ENCODE results near the gene ZFP1. TPM values are rescaled to one million over a fixed set of nuclear protein-coding genes. Genes with fewer than 3 reads are reported as not detected.

Gene ZFP1
- polyA plus RNA-seq, 1 experiment, result 11.6 TPM

GRCh38 chr16:75219838-75220237, 71.5 kb downstream of the ZFP1 start:
- DNase-seq (ENCODE audit: low read depth, low spot score), result no peak
- CTCF ChIA-PET, result interaction anchor here (0.6 to 2.1 kb wide), 5 partner anchors 21 to 245 kb away, joined by 3 to 14 read pairs (median 3); no protein-coding TSS in a partner anchor
- POLR2A ChIA-PET, result interaction anchor here (0.7 kb wide), 1 partner anchor 544 kb away, joined by 3 read pairs; no protein-coding TSS in a partner anchor
- H3K27me3 ChIP-seq (ENCODE audit: control insufficient read depth, insufficient read depth, low read length), result no peaks in the 10 kb centered on the region
- no peak for TF ChIP-seq CTCF (IDR thresholded peaks at IDR 0.05; ENCODE audit: low read depth, low read length)
- no peak overlapping the region for H3K4me3 ChIP-seq (ENCODE audit: low read depth, low read length)
- H3K9me3 ChIP-seq (ENCODE audit: control insufficient read depth, insufficient read depth, low read length), result no peaks in the 10 kb centered on the region; the same call in 1 of the 2 replicates
- no peak overlapping the region for H3K27ac ChIP-seq (ENCODE audit: low read depth, low read length)

Other genes starting within 250 kb of the ZFP1 start
- gene WDR59, start 163.4 kb upstream of the ZFP1 start, polyA plus RNA-seq (2011; rRNA removed), result 45.6 and 48.1 TPM in 2 replicates
- 31.6 and 36.5 TPM in 2 replicates for gene ZNRF1, start 149.5 kb upstream of the ZFP1 start, polyA plus RNA-seq (2011; rRNA removed)
- 0.38 and 0.51 TPM in 2 replicates for gene LDHD, start 31.7 kb upstream of the ZFP1 start, polyA plus RNA-seq (2011; rRNA removed)
- not detected in 2 replicates for gene CTRB2, start 58.6 kb downstream of the ZFP1 start, polyA plus RNA-seq (2011; rRNA removed)
- not detected in 2 replicates for gene CTRB1, start 70.5 kb downstream of the ZFP1 start, polyA plus RNA-seq (2011; rRNA removed)
- gene BCAR1, start 103.1 kb downstream of the ZFP1 start, polyA plus RNA-seq (2011; rRNA removed), result 16.1 and 26.9 TPM in 2 replicates